Kidney epithelial cell (primary cell): ENCODE measurements around the gene OR52E1. TPM values are rescaled to one million over a fixed set of nuclear protein-coding genes. Genes with fewer than 3 reads are reported as not detected.

ENCODE experiments used
- DNase-seq: peaks from one replicate; pipeline ENCODE4 v3.0.0-alpha.2; 2010; ENCODE audit warnings: low read depth
- H3K27me3 ChIP-seq: 2 replicates; pipeline ENCODE4 v1.6.0; 2011; ENCODE audit warnings: low read length; ENCODE audit not compliant: control insufficient read depth, insufficient read depth
- H3K36me3 ChIP-seq: 2 replicates; pipeline ENCODE4 v1.5.1; 2011; ENCODE audit warnings: low read length; ENCODE audit not compliant: control insufficient read depth, insufficient read depth
- H3K4me3 ChIP-seq: 2 replicates; pipeline ENCODE4 v1.5.1; 2011; ENCODE audit warnings: low read depth, mild to moderate bottlenecking, control low read depth, low read length
- CTCF ChIP-seq: IDR thresholded peaks from 2 replicates; pipeline ENCODE4 v1.5.1; 2011; ENCODE audit warnings: mild to moderate bottlenecking, moderate library complexity, low read length, control low read depth, inconsistent platforms; ENCODE audit not compliant: insufficient read depth, poor library complexity, severe bottlenecking
- total RNA-seq: library from RNA; depleted of rRNA; stranded (reverse); fragments of >200 nt; gene quantifications from 2 replicates; pipeline ENCODE4 v1.2.3, GENCODE V29; 2015

OR52E1 gene
- total RNA-seq, 1 donor from 2014 or later, result not detected

- H3K36me3 ChIP-seq, result no peaks in the 10 kb centered on the region
- no peak overlapping the region for H3K4me3 ChIP-seq
- DNase-seq, result no peak
- TF ChIP-seq CTCF, result no peak
- H3K27me3 ChIP-seq, result no peaks in the 10 kb centered on the region
These were observed 48.2 kb downstream of the OR52E1 start for GRCh38 chr11:5117588-5117987.

GRCh38 chr11:5118893-5119292 is 49.5 kb downstream of the OR52E1 start:
- Histone ChIP-seq H3K36me3 (no peaks in the 10 kb centered on the region), H3K4me3 (no peak overlapping the region), H3K27me3 (no peaks in the 10 kb centered on the region)
- TF ChIP-seq CTCF, result no peak
- DNase-seq, result no peak

Other genes with a start within 250 kb of the OR52E1 start
- gene OR51F2, start 248.3 kb upstream of the OR52E1 start, total RNA-seq, result not detected in 2 replicates
- gene OR51S1, start 220.4 kb upstream of the OR52E1 start, total RNA-seq, result not detected in 2 replicates
- not detected in 2 replicates for gene OR51T1, start 187.7 kb upstream of the OR52E1 start, total RNA-seq
- gene OR51A7, start 165.8 kb upstream of the OR52E1 start, total RNA-seq, result not detected in 2 replicates
- gene OR51G2, start 150.2 kb upstream of the OR52E1 start, total RNA-seq, result not detected in 2 replicates
- not detected in 2 replicates for gene OR51G1, start 145.2 kb upstream of the OR52E1 start, total RNA-seq
- not detected in 2 replicates for gene OR51A4, start 122.0 kb upstream of the OR52E1 start, total RNA-seq
- not detected in 2 replicates for gene OR51A2, start 113.9 kb upstream of the OR52E1 start, total RNA-seq
- gene OR51L1, start 74.7 kb upstream of the OR52E1 start, total RNA-seq, result not detected in 2 replicates
- not detected in 2 replicates for gene OR52J3, start 23.0 kb upstream of the OR52E1 start, total RNA-seq
- gene OR52E2, start 9.9 kb upstream of the OR52E1 start, total RNA-seq, result not detected in 2 replicates
- gene OR52A5, start 68.8 kb downstream of the OR52E1 start, total RNA-seq, result not detected in 2 replicates
- gene OR52A1, start 85.2 kb downstream of the OR52E1 start, total RNA-seq, result not detected in 2 replicates
- not detected in 2 replicates for gene OR51V1, start 131.1 kb downstream of the OR52E1 start, total RNA-seq
- gene HBB, start 157.5 kb downstream of the OR52E1 start, total RNA-seq, result not detected in 2 replicates
- gene HBD, start 164.9 kb downstream of the OR52E1 start, total RNA-seq, result not detected in 2 replicates
- gene HBG1, start 180.3 kb downstream of the OR52E1 start, total RNA-seq, result not detected in 2 replicates
- not detected in 2 replicates for gene HBG2, start 185.2 kb downstream of the OR52E1 start, total RNA-seq
- not detected in 2 replicates for gene HBE1, start 200.4 kb downstream of the OR52E1 start, total RNA-seq
- gene OR51B4, start 232.4 kb downstream of the OR52E1 start, total RNA-seq, result not detected in 2 replicates